GM18502 (cell line): ENCODE measurements around the gene ALG12.

Source experiments
- ATAC-seq: cut with Tn5 transposase; IDR thresholded peaks from one replicate; pipeline ENCODE4 v1.9.1; 2021; ENCODE audit warnings: mild to moderate bottlenecking; ENCODE audit not compliant: unreplicated experiment, poor library complexity

ALG12 gene

GRCh38 chr22:49871482-49871881, 46.8 kb downstream of the ALG12 start:
- ATAC-seq = no peak

- no peak for ATAC-seq
Measured at GRCh38 chr22:49869845-49870712, 48.2 kb downstream of the ALG12 start.

- ATAC-seq = no peak
Measured at GRCh38 chr22:49869086-49869830, 49.0 kb downstream of the ALG12 start.

GRCh38 chr22:49867303-49868265, 50.7 kb downstream of the ALG12 start:
- no peak for ATAC-seq

- ATAC-seq = no peak
Measured at GRCh38 chr22:49866646-49867045, 51.6 kb downstream of the ALG12 start.

GRCh38 chr22:49866134-49866533, 52.1 kb downstream of the ALG12 start:
- ATAC-seq = no peak

- no peak for ATAC-seq
Measured at GRCh38 chr22:49865156-49865555, 53.1 kb downstream of the ALG12 start.

GRCh38 chr22:49863931-49864330, 54.3 kb downstream of the ALG12 start:
- no peak for ATAC-seq

- ATAC-seq = no peak
Measured at GRCh38 chr22:49862496-49862776, 55.8 kb downstream of the ALG12 start.

GRCh38 chr22:49861642-49862495, 56.4 kb downstream of the ALG12 start:
- ATAC-seq = no peak

GRCh38 chr22:49858827-49859226, 59.4 kb downstream of the ALG12 start:
- no peak for ATAC-seq

GRCh38 chr22:49856766-49857618, 61.2 kb downstream of the ALG12 start:
- ATAC-seq = no peak

GRCh38 chr22:49856343-49856742, 61.9 kb downstream of the ALG12 start:
- ATAC-seq = no peak

GRCh38 chr22:49855251-49855911, 62.9 kb downstream of the ALG12 start:
- no peak for ATAC-seq

- ATAC-seq = peak; percentile 36
Measured at GRCh38 chr22:49853981-49854831, 64.0 kb downstream of the ALG12 start.

- peak; percentile 73 for ATAC-seq
Measured at GRCh38 chr22:49852898-49853894, 65.0 kb downstream of the ALG12 start, which contains the start of gene ZBED4. Gene ZBED4, plus strand, starts transcription at chr22:49853844. Its CDS starts 29,819 bp downstream, at chr22:49883663.
